H1 (cell line): ENCODE data around the gene SEMA5B. TPM values are rescaled to one million over a fixed set of nuclear protein-coding genes. Genes with fewer than 3 reads are reported as not detected.

Source experiments
- CHD2 ChIP-seq: IDR thresholded peaks from 2 replicates; pipeline ENCODE4 v1.6.1; 2012; ENCODE audit warnings: low read length, improper control_type of control experiment
- polyA plus RNA-seq, 7 experiments: library from polyadenylated mRNA; depleted of rRNA in 3 of 7; stranded (reverse) in 5 of 7; unstranded in 2 of 7; fragments of >200 nt in 5 of 7; fragments of 200-250 nt in 2 of 7; gene quantifications; 1 replicate in 5 of 7; 2 replicates in 1 of 7; 4 replicates in 1 of 7; pipeline versions ENCODE4 v1.2.1 to v1.2.3, GENCODE V29; 2011 to 2013; ENCODE audit warnings: missing spikeins in 2 of 7, mixed read lengths in 2 of 7
- total RNA-seq: library from RNA; stranded (reverse); fragmentation: NEBNext Ultra II Directional; extraction: Animal tissue kit (Norgen Biotek cat#: 25700); gene quantifications from 2 replicates; pipeline ENCODE4 v1.2.1, GENCODE V29; 2021
- TF ChIP-seq, protein P1 (sequence below): IDR thresholded peaks from 2 replicates; pipeline ENCODE4 v1.6.1; 2011; ENCODE audit warnings: low read length, improper control_type of control experiment

SEMA5B gene
- total and polyA plus RNA-seq, 2 of the 8 experiments (the other 6 are each of a cell fraction or from before 2014, with no cell fraction given) = 13.1 to 22.4 TPM

DNA sequence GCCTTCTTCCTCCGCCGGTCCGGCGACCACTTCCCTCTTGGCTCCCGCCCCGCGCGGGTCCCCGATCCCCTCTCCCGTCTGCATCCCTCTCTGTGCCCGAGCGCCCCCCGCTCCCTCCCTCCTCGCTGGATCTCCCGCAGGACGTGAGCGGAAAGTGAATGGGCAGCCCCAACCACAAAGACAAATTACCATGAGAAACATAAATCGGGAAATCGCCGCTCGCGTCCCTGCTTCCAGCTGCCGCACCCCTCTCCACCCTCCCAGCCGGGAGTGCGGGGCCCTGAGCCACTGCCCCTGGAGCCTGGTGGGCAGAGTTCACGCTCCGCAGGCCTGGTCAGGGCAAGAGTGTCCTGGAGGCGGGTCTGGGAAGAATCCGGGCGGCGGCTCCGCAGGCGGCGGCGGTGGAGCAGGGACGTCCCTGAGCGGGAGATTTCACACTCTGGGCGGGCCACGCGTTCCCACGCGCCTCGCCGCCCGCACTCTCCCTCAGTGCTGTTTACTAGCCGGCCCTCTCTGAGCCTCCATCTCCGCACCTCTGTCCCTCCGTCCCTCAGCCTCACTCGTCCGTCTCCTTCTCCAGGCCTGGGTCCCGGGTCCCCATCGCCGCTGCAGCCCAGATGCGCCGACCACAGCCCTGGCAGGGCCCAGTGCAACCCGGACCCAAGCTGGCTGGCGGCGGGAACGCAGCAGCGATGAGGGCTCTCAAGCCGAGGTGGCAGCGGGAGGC lies 835 bp downstream of the SEMA5B start (continued):
- TF ChIP-seq CHD2 = no peak
- TF ChIP-seq, protein P1, sequence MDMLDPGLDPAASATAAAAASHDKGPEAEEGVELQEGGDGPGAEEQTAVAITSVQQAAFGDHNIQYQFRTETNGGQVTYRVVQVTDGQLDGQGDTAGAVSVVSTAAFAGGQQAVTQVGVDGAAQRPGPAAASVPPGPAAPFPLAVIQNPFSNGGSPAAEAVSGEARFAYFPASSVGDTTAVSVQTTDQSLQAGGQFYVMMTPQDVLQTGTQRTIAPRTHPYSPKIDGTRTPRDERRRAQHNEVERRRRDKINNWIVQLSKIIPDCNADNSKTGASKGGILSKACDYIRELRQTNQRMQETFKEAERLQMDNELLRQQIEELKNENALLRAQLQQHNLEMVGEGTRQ = no peak
